Pancreas (tissue), 10 donors: ENCODE measurements around the gene ZNF628. TPM values are rescaled to one million over a fixed set of nuclear protein-coding genes. Genes with fewer than 3 reads are reported as not detected.
A peak's percentile ranks its signal among the peaks of the same experiment; 100 is the strongest.
"Not testable (repeated sequence)": the region's sequence is repeated elsewhere in the genome, so short reads cannot be mapped to it uniquely, and the experiment has no call there.

Experiments
- ATAC-seq, 4 donors: fragments of 200-7000 bp; cut with Tn5 transposase; one replicate each; pipeline versions ENCODE4 v1.8.0 to v1.9.1; 2020; ENCODE audit warnings: mild to moderate bottlenecking in 4 of 4, moderate library complexity in 4 of 4
- DNase-seq, 6 donors: peaks; one replicate each; pipeline ENCODE4 v3.0.0-alpha.2; 2020
- FAIRE-seq: peaks from 2 replicates; lab custom pipeline; 2012; peaks lifted over from hg19 to GRCh38; lab: Jason Lieb, UNC
- H3K27ac ChIP-seq, 4 donors: fragments of 200-600 bp; sonication (generic); 1 replicate in 3 of 4; 2 replicates in 1 of 4; pipeline versions ENCODE4 v1.5.0 to v1.8.0; 2020
- H3K27me3 ChIP-seq, 4 donors: fragments of 200-600 bp; one replicate each; pipeline ENCODE4 v1.8.0; 2021
- H3K36me3 ChIP-seq, 3 donors: fragments of 200-600 bp; sonication (generic) in 1 of 3; one replicate each; pipeline versions ENCODE4 v1.5.0 to v1.8.0; 2020 to 2021
- H3K4me1 ChIP-seq, 3 donors: fragments of 200-600 bp; one replicate each; pipeline ENCODE4 v1.8.0; 2021
- H3K4me3 ChIP-seq, 4 donors: fragments of 200-600 bp; sonication (generic) in 2 of 4; one replicate each; pipeline versions ENCODE4 v1.5.0 to v1.8.0; 2020 to 2021
- H3K9me3 ChIP-seq, 4 donors: fragments of 200-600 bp; one replicate each; pipeline ENCODE4 v1.8.0; 2021
- WGBS, 2 donors: extraction: QIAGEN DNeasy Blood & Tissue Kit; methylation state at CpG; one replicate each; pipeline ENCODE4 v1.1.7; 2013; 5-methylcytosine and 5-hydroxymethylcytosine counted together
- intact Hi-C, 3 donors: fragments of 100-400 bp; cut with DNase I; formaldehyde crosslinking; loops; one replicate each; pipeline versions ENCODE4 v1.11.1 to v1.14.2; 2022
- polyA plus RNA-seq, 2 donors: library from polyadenylated mRNA; stranded (reverse); fragments of 200-250 nt; gene quantifications; one replicate each; pipeline ENCODE4 v1.2.3, GENCODE V29; 2013
- total RNA-seq, 6 donors: library from RNA; stranded (reverse); fragmentation: NEBNext Ultra II Directional in 4 of 6; extraction: Animal tissue kit (Norgen Biotek cat#: 25700) in 4 of 6; gene quantifications; one replicate each; pipeline versions ENCODE4 v1.2.1 to v1.2.4, GENCODE V29; 2021 to 2023
- TF ChIP-seq, protein P1 (sequence below), 4 donors: fragments of 200-600 bp; sonication (generic) in 3 of 4; IDR thresholded peaks; one replicate each; pipeline versions ENCODE4 v1.5.0 to v1.8.0; 2021; ENCODE audit warnings: antibody characterized with exemption in 4 of 4
- donor health status: healthy with polysubstance abuse.
- donor health status: DM: no; HTN: no; CAD: no; lungs with moderate emphysema.
- donor health status: DM: no; HTN: no; CAD: no.
- donor health status: control.
- donor health status: control.
- donor health status: Bipolar disorder and iron deficiency.
- donor health status: DM: yes; HTN: yes; CAD: no.
- donor health status: DM: no; HTN: no; CAD: no.
- donor health status: DM: no; HTN: no; CAD: no.
- donor health status: DM: yes; HTN: yes; CAD: no.

Gene ZNF628
- total and polyA plus RNA-seq, 8 donors, result 2.6 to 7.8 (median 4.1) TPM

DNA sequence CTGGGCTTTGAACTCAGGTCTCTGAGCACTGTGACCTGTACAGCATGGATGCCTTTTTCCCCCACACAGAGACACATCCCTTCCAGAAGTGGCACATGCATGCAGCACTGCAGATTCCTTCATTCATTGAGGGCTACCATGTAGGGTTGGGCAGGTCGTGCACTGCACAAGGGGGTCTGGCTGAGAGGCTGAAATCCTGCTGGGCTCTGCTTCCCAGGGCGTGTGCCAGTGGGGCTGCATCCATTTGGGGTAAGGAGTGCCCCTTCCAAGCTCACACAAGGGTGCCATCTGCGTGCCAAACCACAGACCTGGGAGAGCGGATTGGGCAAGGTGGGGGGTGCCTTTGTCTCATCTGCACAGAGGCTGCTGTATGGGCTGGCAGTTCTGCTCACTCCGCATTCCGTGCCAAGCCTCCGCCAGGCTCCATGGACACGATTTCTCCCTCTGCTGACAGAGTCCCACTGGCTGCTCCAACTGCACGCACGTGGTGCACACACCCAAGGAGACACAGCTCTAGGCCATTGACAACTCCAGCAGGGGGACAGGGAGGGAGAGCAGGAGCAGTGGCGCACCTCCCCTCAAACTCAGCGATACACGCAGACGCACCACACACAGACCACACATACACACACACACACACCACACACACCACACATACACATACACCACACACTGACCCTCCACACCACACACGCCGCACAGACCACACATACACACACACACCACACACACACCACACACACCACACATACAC lies 28.8 kb upstream of the ZNF628 start:
- FAIRE-seq (no peak), DNase-seq (peak in 1 of 6 donors; percentile 44), ATAC-seq (peak in 3 of 4 donors; percentile 28 to 47 (median 43))
- intact Hi-C loops, result no loop called here
- peaks cover 0 to 9% (median 4%) of the 10 kb centered on the region in 4 donors for H3K27me3 ChIP-seq
- no peaks in the 10 kb centered on the region for H3K36me3 ChIP-seq
- H3K4me3 ChIP-seq, result no peak overlapping the region
- 22 to 24% methylated on average over 16 of the region's 16 CpGs for WGBS, 2 donors
- peaks cover 0 to 4% (median 0%) of the 10 kb centered on the region in 3 donors for H3K4me1 ChIP-seq
- no peak overlapping the region for H3K27ac ChIP-seq
- TF ChIP-seq, protein P1, sequence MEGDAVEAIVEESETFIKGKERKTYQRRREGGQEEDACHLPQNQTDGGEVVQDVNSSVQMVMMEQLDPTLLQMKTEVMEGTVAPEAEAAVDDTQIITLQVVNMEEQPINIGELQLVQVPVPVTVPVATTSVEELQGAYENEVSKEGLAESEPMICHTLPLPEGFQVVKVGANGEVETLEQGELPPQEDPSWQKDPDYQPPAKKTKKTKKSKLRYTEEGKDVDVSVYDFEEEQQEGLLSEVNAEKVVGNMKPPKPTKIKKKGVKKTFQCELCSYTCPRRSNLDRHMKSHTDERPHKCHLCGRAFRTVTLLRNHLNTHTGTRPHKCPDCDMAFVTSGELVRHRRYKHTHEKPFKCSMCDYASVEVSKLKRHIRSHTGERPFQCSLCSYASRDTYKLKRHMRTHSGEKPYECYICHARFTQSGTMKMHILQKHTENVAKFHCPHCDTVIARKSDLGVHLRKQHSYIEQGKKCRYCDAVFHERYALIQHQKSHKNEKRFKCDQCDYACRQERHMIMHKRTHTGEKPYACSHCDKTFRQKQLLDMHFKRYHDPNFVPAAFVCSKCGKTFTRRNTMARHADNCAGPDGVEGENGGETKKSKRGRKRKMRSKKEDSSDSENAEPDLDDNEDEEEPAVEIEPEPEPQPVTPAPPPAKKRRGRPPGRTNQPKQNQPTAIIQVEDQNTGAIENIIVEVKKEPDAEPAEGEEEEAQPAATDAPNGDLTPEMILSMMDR (IDR thresholded peaks at IDR 0.05), result no peak
- H3K9me3 ChIP-seq, result no peaks in the 10 kb centered on the region

DNA sequence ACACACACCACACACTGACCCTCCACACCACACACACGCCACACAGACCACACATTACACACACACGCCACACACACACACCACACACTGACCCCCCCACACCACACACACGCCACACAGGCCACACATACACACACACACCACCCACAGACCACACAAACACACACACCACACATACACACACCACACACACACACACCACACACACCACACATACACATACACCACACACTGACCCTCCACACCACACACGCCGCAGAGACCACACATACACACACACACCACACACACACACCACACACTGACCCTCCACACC lies 28.3 kb upstream of the ZNF628 start:
- H3K4me3 ChIP-seq, H3K9me3 ChIP-seq, H3K27ac ChIP-seq, H3K27me3 ChIP-seq, FAIRE-seq, DNase-seq, ATAC-seq, H3K36me3 ChIP-seq, H3K4me1 ChIP-seq, intact Hi-C loops: not testable (repeated sequence)
- WGBS, 2 donors, result 72 to 90% methylated on average over 5 of the region's 5 CpGs

DNA sequence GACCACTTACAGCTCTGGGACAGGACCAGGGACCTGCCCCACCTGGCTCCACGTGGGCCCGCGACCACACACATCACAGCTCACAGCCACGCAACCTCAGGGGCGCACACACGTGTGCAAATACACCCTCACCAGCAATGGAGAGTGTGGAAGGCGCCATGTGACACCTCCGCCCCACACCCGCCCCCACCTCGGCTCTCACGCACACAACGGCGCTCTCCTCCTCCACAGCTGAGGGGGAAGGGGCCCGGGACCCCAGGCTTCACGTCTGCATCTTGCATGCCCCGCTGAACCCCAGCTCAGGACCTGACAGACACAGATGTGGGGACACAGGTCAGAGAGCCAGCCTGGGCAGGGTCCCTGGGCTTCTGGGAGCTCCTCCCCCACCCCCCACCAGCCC lies 26.9 kb upstream of the ZNF628 start:
- intact Hi-C loops, result no loop called here
- H3K27ac ChIP-seq, result no peak overlapping the region
- TF ChIP-seq, protein P1 (IDR thresholded peaks at IDR 0.05), result no peak
- peaks cover 0 to 7% (median 2%) of the 10 kb centered on the region in 4 donors for H3K27me3 ChIP-seq
- H3K4me1 ChIP-seq, result peaks cover 0 to 4% (median 0%) of the 10 kb centered on the region in 3 donors
- no peak for FAIRE-seq
- H3K36me3 ChIP-seq, result no peaks in the 10 kb centered on the region
- DNase-seq, result peak in 1 of 6 donors; percentile 67
- H3K4me3 ChIP-seq, result no peak overlapping the region
- no peak for ATAC-seq
- WGBS, 2 donors, result 24% methylated on average over 16 of the region's 16 CpGs
- no peaks in the 10 kb centered on the region for H3K9me3 ChIP-seq

DNA sequence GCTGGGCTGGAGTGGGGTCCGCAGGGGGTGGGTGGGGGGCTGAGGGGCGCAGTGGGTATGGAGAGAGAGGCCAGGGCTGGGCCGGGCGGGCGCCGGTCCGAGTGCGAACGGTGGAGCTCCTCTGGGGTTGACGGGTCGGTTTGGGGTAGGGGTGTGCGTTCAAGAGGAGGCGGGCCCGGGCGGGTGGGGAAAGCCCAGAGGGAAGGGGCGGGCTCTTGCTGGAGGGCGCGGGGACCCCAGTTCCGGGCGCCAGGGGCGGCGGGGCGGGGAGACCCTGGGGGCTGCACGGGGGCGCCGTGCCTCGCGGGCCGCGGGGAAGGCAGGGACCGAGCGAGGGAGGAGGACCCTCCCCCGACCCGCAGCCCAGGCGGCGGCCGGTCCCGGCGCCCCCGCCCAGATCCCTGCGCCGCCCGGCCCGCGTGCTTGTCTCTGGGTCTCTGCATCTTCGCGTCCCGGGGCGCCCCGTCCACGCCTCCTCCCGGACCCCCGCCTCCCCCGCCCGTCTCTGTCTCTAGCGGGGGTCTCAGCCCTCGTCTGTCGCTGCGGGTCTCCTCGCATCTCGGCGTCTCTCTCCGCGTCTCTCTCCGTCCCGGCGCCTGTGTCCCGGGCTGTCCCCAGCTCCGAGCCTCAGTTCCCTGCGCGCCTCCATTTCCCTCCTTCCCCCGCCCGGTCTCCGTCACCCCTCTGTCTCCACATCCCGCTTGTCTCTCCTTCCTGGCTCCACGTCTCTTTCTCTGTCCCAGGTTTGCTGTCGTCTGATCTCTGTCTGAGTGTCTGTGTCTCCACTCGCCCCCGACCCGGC lies 25.1 kb upstream of the ZNF628 start:
- Histone ChIP-seq H3K36me3 (no peaks in the 10 kb centered on the region), H3K4me3 (peak overlapping the region in 1 of 4 donors; percentile 7), H3K27me3 (peaks cover 0 to 3% (median 0%) of the 10 kb centered on the region in 4 donors), H3K27ac (no peak overlapping the region), H3K4me1 (peaks cover 0 to 4% (median 0%) of the 10 kb centered on the region in 3 donors), H3K9me3 (no peaks in the 10 kb centered on the region)
- ATAC-seq, result peak in 1 of 4 donors; percentile 4
- WGBS, 2 donors, result 2 to 4% methylated on average over 36 to 80 of the region's 80 CpGs
- DNase-seq, result peak in 1 of 6 donors; percentile 55
- intact Hi-C loops, result no loop called here
- FAIRE-seq, result no peak
- TF ChIP-seq, protein P1 (IDR thresholded peaks at IDR 0.05), result no peak

DNA sequence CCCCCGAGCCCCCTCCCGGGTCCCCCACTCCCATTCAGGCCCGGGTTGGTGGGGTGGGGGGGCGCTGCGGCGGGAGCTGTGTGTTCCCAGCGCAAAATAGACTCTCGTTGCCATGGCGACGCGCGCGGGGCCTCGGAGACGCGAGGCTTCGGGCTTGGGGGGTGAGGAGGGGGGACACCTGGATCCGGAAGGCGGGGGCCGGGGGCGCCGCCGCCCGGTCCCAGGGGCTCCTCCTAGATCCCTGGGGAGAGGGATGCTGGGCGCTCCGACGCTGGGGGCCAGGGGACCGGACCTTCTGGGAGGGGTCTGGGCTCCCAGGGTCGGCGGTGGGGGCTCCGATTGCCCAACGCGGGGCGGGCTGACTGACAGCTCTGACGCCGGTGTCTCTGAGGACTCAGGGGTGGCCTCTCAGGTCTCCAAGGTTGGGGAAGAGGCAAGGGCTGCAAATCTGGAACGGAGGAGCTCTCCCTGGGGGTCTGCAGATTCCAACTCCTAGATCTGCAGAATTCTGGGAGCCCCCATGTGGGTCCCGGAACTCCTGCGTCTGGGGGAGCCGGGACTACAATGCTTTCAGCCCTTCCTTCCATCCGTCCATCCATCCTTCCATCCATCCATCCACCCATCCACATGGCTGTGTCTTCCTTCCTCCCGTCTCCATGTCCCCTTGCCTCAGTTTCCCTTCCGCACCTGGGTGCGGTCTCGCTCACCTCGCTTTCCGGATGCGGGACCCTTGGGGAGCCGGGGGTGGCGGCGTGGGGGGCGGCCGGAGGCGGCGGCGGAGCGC lies 24.3 kb upstream of the ZNF628 start:
- 5 to 6% methylated on average over 47 to 57 of the region's 57 CpGs for WGBS, 2 donors
- ATAC-seq (peak in 1 of 4 donors; percentile 5), DNase-seq (peak in 1 of 6 donors; percentile 77), FAIRE-seq (no peak)
- Histone ChIP-seq H3K27ac (no peak overlapping the region), H3K9me3 (no peaks in the 10 kb centered on the region), H3K4me3 (peak overlapping the region in 1 of 4 donors; percentile 7), H3K36me3 (no peaks in the 10 kb centered on the region), H3K4me1 (peaks cover 0 to 4% (median 0%) of the 10 kb centered on the region in 3 donors), H3K27me3 (peaks cover 0 to 3% (median 0%) of the 10 kb centered on the region in 4 donors)
- intact Hi-C loops, result no loop called here
- TF ChIP-seq, protein P1 (IDR thresholded peaks at IDR 0.05), result no peak
